ENCODE results near the gene FRMD3. TPM values are rescaled to one million over a fixed set of nuclear protein-coding genes. Genes with fewer than 3 reads are reported as not detected.

Gene FRMD3
- total RNA-seq, 1 experiment from 2014 or later: 1.4 TPM

DNA sequence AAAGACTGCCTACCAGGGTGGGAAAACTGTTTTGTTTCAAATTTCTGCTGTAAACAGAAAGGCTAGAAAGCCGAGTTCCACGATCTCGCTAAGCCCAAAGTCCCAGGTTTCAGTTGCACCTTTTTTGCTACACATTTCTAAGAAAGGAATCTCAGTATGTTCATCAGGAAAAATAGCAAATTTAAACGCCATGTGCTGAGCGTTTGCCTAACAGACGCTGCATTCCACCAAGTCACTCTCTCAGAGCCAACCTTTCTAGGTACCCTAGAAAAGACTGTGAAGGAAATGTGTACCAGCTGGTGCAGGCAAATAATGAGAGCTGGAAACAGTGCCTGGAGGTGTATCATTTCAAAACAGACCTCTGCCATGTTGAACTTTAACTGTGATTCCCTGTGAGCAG is 71.8 kb downstream of the FRMD3 start:
- Mint-ChIP-seq H3K27ac (no peak overlapping the region), H3K27me3 (ENCODE audit: low read depth) (no peaks in the 10 kb centered on the region), H3K4me1 (peaks cover 45% of the 10 kb centered on the region), H3K36me3 (peaks cover under 1% of the 10 kb centered on the region), H3K4me3 (no peak overlapping the region), H3K9me3 (peaks cover 7% of the 10 kb centered on the region)
- ATAC-seq: 0 out of 2 replicates have a peak, but pooled peaks have one; percentile 10
- TF ChIP-seq JAZF1 (CRISPR knock-in tag; IDR thresholded peaks at IDR 0.05) (no peak), E2F4 (CRISPR knock-in tag; IDR thresholded peaks at IDR 0.05; ENCODE audit: borderline replicate concordance, low read depth) (no peak), MXD4 (CRISPR knock-in tag; IDR thresholded peaks at IDR 0.05; ENCODE audit: borderline replicate concordance) (no peak), ZNF281 (CRISPR knock-in tag; IDR thresholded peaks at IDR 0.05) (no peak), PREB (CRISPR knock-in tag; IDR thresholded peaks at IDR 0.05; ENCODE audit: borderline replicate concordance) (no peak), SMAD4 (CRISPR knock-in tag; IDR thresholded peaks at IDR 0.05) (no peak), SOX15 (CRISPR knock-in tag; IDR thresholded peaks at IDR 0.05) (no peak), TCF7 (CRISPR knock-in tag; IDR thresholded peaks at IDR 0.05; ENCODE audit: low read depth) (no peak), ATF2 (CRISPR knock-in tag; IDR thresholded peaks at IDR 0.05; ENCODE audit: borderline replicate concordance, low read depth) (no peak), SP1 (CRISPR knock-in tag; conservative IDR thresholded peaks at IDR 0.05) (no peak), EMX1 (CRISPR knock-in tag; IDR thresholded peaks at IDR 0.05) (no peak), ZNF317 (CRISPR knock-in tag; IDR thresholded peaks at IDR 0.05; ENCODE audit: borderline replicate concordance, low read depth) (no peak), ESRRA (CRISPR knock-in tag; IDR thresholded peaks at IDR 0.05; ENCODE audit: borderline replicate concordance) (no peak), RORB (CRISPR knock-in tag; IDR thresholded peaks at IDR 0.05) (no peak), FOXJ3 (CRISPR knock-in tag; IDR thresholded peaks at IDR 0.05; ENCODE audit: borderline replicate concordance) (no peak), ETV6 (CRISPR knock-in tag; IDR thresholded peaks at IDR 0.05) (no peak)
- TF ChIP-seq, protein P1, sequence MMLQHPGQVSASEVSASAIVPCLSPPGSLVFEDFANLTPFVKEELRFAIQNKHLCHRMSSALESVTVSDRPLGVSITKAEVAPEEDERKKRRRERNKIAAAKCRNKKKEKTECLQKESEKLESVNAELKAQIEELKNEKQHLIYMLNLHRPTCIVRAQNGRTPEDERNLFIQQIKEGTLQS (CRISPR knock-in tag; conservative IDR thresholded peaks at IDR 0.05): no peak
- TF ChIP-seq, protein P2, sequence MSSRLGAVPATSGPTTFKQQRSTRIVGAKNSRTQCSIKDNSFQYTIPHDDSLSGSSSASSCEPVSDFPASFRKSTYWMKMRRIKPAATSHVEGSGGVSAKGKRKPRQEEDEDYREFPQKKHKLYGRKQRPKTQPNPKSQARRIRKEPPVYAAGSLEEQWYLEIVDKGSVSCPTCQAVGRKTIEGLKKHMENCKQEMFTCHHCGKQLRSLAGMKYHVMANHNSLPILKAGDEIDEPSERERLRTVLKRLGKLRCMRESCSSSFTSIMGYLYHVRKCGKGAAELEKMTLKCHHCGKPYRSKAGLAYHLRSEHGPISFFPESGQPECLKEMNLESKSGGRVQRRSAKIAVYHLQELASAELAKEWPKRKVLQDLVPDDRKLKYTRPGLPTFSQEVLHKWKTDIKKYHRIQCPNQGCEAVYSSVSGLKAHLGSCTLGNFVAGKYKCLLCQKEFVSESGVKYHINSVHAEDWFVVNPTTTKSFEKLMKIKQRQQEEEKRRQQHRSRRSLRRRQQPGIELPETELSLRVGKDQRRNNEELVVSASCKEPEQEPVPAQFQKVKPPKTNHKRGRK (CRISPR knock-in tag; IDR thresholded peaks at IDR 0.05; ENCODE audit: borderline replicate concordance): no peak
- CTCF ChIA-PET: interaction anchor here (1.0 to 1.7 kb wide), 2 partner anchors 78 to 132 kb away, joined by 5 read pairs; no protein-coding TSS in a partner anchor
- DNase-seq (ENCODE audit: low spot score): no peak
- POLR2A ChIA-PET: no interaction called here

Data from WTC11 (cell line).